Cerebellar cortex (tissue), 1 donor: ENCODE measurements around the gene RIMS3.
"Not testable (repeated sequence)": the region's sequence is repeated elsewhere in the genome, so short reads cannot be mapped to it uniquely, and the experiment has no call there.

Experiments
- DNase-seq: peaks from one replicate; pipeline ENCODE4 v3.0.0-alpha.2; 2015; ENCODE audit warnings: low spot score

Gene RIMS3

DNA sequence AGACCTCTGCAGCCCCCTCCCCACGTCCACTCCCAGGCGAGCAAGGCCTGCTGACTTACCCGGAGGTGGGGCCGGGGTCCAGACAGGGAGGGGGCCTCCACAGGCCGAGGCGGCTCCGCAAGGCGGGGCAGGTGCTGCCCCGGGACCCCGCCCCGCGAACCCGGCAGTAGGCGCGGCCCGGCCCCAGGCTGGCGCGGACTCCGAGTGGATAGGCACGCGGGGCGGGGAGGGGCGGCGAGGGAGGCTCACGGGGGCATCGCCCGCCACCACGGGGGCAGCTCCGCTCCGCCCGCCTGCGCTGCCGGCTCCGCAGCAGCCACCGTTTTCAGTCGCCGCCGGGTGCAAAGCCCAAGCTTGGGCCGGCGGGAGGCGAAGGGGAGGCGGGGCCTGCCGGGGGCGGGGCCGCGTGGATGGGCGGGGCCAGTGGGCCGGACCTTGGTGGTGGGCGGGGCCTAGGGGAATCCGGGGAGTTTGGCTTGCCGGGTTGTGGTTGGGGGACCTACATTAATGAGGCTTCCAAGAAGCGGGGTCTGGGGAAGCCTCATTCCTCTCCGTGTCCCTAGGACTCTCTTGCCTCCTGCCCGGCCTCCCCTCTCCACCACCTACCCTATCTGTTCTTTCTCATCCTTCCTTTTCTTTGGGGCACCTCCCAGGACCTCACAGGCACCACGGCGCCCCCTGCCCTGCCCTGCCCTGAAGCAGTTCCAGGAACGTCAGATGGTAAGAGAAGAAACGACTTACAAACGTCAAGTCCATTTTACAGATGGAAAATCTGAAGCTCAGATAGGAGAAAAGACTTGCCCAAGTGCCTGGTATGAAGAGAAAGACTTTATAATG is at the start of gene RIMS3:
RIMS3 (minus strand) TSS at position 348 of the 837 bp plus-strand sequence. CDS start 23,757 bp downstream, outside the sequence.
- DNase-seq: peak; percentile 74

DNA sequence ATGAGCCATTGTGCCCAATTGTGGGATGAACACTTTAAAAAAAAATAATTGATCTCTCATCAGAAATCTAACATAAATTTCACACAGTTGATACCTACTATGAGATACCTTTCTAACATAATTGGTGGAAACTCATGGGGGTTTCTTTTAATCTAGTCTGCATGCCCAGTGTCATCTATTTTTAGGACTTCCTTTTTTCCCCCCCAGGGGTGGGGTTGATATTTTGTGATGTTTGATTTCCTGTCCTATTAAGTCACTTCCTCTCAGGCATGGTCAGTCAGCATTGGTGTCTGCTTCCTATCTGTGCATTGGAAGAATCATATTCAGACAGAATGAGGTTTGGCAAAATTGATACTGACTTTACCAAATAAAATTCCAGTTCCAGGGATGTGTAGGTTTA is 47.5 kb upstream of the RIMS3 start:
- DNase-seq: no peak

DNA sequence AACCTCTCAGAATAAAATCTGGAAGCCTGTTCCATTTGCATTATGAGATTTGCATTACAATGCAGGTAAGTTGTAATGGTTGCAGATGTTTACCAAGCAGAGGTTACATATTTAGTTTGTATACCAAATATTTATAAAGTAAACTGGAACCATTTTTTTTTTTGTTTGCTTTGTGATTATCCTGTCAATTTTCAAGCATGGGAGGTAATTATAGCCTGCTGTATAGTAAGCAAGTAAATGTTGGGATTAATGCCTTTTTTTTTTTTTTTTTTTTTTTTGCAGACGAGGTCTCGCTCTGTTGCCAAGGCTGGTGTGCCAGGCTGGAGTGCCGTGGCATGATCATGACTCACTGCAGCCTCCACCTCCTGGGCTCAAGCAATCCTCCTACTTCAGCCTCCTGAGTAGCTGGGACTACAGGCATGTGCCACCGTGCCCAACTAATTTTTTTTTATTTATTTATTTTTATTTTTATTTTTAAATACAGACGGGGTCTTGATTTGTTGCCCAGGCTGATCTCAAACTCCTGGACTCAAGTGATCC is 47.0 kb upstream of the RIMS3 start:
- DNase-seq: no peak

DNA sequence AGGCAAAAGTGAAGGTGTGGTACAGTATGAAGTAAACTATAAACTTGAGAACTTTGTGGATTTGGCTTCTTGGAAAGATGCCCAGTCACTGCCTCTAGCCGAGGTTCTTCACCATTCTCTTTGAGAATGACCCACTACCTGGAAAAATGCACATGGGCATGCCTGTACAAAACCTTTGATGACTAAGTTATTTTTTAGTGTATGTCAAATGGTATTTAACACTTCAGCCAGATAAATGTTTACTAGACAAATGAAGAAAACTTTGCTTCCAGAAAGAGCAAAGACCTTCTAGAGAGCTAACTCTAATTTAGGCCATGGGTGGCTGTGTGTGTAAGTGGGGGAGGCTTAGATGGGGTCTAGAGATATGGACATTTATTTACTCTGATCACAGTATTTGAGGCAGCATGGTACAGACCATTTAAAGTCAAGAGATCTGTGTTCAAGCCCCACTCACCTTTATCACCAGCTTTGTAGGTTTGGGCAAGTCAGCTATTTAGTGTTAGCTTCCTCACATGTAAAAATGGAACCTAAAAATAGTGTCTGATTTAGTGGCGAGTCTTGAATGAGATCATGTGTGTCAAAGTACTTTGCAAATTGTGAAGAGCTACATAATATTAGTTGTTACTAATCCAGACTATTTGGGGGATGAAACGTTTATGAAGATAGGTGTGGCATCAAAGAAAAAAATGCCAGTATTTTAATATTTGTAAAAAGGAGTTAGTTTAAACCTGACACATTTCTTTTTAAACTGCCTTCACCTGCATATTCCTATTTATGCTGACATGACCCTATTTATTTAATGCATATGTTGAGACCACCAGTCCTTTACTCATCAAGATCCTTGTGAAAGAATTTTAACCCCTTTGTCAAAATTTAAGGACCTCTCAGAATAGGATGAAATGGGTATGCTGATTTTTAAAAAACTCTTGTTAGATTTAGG is 46.3 kb upstream of the RIMS3 start:
- peak; percentile 33 for DNase-seq

DNA sequence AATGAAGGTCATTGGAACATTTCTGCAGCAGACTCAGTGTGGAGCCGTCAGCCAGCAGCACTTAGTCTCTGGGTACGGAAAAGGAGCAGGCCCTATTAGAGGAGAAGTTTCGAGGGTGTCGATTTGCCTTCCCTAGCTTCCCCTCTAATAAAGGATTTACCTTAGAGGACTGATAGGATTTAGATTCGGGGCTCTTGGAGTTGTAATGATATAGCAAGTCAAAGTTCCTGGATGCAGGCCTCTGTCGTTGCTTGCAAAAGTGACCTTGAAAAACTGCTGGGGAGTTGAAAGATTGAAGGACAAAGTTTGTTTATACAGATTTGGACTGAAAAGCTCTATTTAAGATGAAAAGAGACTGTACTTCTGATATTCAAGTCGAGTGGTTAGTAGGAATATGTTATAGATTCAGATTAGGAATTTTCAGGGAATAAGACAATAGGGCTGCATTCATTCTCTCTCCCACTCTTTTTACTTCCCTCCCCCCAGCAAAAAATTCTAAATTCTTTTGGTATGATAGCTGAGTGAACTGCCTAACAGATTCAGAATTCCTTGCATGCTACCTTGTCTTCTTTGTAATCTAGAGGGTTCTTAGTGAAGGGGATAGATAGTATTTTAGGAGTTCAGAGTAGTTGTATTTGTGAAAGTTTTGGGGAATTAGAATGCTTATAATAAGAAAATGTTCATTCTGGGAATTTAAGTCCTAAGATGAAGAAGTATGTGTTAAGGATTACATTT is 45.3 kb upstream of the RIMS3 start:
- DNase-seq: peak; percentile 54

DNA sequence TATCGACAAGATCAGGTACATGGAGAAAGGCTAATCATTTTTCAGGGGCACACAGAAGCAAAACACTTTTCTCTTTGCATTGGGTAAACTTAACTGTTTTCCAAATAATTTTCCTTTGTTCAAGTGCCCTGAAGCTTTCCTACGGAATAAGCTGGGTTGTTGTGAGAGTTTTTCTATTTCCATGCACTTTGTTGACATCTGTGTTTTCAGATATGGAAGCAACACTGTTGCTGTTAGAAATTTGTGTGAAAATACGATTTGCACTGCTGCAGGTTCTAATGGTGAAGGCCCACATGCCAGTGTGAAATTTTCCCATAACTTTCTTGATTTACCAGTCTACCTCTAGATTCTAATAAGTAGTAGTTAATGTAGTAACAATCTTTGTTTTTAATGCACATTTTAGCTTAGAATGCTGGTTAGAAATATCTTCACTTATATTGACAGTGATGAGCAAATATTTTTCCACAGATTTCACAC is 44.4 kb upstream of the RIMS3 start:
- DNase-seq: no peak

DNA sequence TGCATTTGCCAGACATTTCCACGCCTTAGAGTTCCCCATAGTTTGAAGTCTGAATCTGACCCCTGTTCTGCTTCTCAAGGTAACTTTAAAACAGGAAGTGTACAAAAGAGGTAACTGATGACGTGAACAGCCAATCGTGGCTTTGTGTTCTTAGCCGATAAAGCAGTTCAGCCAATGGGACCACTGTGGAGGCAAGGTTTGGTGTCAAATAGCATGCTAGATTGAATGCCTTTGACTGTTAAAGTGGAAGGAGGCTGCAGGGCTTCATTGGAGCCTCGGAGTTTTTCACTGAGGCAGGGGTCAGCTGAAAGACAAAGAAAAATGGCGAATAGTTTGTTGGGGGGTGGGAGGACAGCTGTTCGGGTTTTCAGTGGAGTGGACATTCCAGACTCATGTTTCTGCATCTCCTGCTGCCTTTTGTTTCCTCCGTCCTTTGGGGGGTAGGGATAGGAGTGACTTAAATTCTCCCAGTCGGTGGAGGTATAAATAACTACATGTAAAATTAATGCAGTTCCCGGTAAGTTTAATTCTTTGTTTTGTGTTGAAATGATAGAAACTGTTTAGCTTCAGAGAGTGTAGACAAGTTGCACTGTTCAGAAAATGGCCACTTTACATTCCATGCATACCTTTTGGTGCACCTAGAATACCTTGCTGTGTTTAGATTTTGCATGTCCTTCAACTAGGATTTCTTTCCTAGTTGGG is 43.8 kb upstream of the RIMS3 start:
- peak; percentile 100 for DNase-seq

DNA sequence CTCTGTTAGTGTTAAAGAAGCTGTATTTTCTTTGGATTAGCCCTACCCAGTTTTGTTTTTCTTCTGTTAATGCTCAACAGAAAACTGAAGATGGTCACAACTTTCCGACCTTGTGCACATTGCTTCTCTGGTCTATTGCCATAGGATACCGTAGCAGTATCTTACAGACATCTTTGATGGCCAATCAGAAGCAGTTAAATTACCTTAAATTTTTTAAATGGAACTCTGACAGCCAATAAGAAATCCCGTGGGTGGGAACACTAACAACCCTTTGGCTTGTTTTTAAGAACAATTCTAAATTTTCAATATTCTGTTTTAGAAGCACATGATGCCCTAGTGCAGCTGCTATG is 43.2 kb upstream of the RIMS3 start:
- DNase-seq: no peak

DNA sequence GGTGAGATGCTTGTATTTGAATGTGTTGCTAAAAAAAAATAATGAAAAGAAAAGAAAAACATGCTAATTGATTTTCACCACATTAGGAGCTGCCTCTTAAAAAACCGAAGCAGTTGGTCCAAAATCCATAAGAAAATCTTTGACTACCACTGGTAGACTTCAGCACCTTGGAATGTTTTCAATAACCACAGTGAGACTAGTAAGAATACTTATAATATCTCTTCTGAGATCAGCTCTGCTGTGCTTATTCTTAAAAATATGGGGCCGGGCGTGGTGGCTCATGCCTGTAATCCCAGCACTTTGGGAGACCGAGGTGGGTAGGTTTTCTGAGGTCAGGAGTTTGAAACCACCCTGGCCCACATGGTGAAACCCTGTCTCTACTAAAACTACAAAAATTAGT is 41.1 kb upstream of the RIMS3 start:
- DNase-seq: no peak

DNA sequence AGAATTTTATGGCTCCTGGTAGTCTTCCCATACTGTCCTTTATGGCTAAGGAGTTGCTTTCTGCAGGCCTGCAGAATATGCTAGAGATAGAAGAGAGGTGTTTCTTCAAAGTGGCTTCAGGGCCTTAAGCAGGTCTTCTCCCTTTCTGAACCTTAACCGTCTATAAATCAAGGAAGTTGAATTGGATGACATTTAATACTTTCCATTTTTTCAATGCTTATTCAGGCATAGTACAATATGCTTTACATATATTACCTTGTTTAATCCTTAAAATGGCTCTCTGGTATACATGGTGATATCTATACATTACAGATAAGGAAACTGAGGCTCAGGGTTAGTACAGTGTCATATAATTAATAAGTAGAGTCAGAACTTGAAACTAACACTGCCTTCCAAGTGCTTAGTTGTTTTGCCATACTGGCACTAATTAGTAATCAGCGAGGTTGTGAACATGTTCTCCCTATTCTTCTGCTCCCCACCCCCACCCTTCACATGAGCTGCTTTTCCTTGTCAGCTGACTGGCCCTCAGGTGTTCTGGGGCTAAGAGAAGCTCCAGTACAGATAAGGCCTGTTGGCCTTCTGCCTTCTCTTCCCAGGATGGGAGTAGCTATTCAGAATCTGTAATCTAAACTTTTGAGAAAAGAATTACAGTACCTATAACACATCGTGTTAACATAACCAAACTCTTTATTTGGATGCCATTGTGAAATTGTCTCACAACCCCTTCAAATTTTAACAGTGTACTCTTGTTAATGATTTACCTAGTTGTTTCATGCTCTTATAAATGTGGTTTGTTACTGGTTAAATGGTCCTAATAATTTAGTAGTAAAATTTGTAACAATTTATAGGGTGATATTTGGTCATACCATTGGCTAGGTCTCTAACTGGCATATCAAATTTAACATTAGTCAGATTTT is 39.6 kb upstream of the RIMS3 start:
- DNase-seq: no peak

DNA sequence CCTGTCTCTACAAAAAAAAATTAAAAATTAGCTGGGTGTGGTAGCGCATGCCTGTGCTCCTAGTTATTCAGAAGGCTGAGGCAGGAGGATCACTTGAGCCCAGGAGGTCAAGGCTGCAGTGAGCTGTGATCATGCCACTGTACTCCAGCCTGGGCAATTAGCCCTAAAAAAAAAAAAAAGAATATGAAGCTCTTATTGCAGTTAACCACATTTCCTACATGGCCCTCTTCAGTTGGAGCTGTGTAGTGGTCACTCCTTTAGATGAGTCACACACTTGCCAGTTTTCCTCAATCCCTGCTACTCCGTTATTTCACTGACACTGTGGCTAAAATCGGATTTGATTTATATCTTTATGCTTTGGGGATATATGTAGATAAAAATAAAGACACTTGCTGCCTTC is 37.8 kb upstream of the RIMS3 start:
- no peak for DNase-seq

DNA sequence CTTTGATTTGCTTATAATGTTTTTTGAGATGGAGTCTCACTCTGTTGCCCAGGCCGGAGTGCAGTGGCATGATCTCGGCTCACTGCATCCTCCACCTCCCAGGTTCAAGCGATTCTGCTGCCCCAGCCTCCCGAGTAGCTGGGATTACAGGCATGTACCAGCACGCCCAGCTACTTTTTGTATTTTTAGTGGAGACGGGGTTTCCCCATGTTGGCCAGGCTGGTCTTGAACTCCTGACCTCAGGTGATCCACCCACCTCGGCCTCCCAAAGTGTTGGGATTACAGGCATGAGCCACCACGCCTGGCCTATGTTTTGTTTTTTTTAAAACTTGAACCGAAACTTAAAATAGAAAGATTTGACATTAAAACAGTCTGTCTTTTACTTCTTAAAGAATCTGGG is 37.3 kb upstream of the RIMS3 start:
- not testable (repeated sequence) for DNase-seq

DNA sequence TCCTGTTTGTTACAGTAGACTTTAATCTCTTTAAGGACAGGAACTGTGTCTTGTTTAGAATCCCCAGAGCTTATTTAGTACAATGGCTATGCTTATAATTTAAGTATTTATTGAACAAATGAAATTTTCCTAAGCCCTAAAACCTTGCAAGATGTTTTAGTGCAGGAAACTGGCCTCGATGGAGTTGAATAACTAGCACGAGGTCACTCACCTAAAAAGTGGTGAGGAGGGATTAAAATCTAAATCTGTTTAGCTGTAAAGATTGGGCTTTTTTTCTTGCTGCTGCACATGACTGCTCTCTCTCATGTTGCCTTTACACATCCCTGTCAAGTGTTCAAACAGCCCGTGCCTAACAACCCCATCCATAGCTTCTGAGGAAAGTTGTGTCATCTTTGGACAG is 36.2 kb upstream of the RIMS3 start:
- DNase-seq: no peak

DNA sequence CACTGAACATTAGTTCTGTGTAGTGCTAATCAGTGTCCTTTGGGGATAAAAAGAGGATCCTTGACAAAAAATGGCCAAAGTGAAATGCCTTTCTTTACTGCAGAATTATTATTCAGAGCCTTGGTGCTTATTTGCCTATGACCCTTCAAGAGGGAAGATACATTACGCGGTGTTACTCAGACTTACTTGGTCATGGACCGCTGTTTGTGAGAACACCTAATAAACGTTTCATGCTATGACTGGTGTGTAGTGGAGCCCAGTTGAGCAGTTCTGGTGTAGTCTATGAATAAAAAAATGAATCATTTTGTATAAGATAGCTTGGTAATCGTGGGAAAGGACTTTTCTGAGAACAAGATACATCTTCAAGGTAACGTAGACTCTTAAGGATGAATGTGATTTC is 34.3 kb upstream of the RIMS3 start:
- no peak for DNase-seq

DNA sequence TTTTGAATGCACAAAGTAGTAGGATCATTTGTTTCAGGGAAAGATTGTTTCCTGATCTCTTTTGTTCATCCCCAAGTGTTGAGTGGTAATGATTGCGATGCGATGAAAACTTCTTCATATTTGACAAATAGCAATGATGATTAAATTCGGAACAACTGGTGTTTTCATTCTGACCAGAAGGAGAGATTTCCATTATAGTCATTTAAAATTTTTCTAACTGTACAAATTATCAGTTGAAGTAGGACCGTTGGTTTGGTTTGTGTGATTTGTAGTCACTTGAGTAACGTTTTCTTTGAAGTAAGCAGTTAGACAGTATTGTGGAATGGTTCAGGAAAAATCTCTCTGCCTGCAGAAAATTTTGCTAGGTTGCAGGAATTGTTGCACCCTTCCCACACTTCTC is 32.0 kb upstream of the RIMS3 start:
- no peak for DNase-seq

DNA sequence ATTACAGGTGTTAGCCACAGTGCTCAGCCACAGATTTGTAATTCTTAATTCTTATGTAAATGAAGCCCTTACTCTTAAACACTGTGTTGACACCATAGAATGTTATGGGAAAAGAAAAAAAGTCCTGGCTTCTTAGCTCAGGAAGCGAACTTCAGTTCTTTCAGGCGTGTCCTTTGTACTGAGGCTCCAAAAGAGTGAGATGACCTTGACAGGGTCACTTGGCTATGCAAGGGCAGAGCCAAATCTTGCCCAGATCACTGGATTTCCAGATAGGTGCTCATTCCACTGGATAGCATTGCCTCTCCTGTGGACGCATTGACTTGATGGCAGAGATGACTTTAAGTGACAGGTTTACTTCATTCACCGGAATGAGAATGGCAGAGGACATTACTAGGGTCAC is 30.8 kb upstream of the RIMS3 start:
- DNase-seq: no peak

DNA sequence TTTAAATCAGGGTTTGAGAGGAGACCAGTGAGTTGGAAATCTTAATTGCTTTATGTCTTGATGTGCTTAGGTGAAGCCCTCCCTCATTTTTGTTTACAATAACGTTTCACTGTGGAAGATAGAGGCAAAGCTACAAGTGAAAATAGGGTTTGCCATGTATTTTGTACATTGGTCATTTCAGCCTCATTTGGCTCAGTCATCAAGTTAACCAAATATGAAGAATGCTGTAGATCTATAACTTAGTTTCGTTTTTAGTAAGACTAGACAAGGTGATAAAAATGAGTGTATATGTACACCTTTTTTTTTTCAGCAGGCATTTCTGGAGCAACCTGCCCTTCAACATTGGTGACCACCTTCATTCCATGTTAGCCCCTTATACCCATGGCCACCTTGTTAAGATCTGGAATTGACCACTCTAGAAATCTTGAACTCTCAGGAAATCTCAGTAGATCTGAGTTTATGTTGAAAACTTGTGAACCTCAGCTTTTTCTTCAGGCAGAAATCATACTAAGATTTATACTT is 28.9 kb upstream of the RIMS3 start:
- DNase-seq: no peak

DNA sequence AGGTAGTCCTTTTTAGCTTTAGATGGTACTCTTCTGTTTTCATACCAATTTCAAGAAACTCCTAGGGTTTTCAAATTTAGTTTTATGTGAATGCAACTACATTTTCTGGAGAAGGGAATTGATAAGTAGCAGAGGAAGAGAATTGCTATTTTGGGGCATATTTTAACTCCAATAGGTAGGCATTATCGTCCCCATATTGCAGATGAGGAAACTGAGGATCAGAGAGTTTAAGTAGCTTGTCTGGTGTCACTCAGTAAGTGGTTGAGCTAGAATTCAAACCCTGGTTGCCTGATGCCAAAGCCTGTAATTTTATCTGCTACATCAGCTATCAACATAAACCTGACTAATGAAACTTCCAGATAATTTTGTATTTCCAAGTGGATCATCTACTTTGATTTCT is 27.9 kb upstream of the RIMS3 start:
- DNase-seq: no peak

DNA sequence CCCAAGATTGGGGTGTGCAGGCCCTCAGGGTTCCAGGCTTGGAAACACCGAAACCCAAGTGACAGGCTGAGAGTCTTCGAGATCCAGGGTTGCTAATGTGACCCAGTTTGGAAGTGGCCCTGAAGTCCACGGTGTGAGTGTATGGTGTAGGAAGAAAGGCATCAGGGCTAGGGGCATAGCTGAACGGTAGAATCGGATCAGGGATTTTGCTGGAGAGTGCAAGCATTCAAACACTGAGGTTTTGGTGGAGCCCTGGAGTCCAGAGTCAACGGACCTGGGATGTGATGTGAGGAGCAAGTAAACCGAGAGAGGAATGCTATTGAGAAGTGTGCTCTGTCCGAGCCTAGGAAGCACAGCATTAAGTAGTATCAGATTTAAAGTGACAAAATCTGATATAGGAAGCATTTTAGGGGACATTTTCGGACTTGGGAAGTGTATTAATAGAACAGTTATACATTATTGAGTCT is 27.0 kb upstream of the RIMS3 start:
- DNase-seq: peak; percentile 73
